ENCODE measurements around the gene MSI2.

GRCh38 chr17:57394375-57394774 lies 138.1 kb downstream of the MSI2 start:
- no peak for TF ChIP-seq CTCF (IDR thresholded peaks at IDR 0.05; ENCODE audit: insufficient read depth, low read depth, low read length)
- no peak for TF ChIP-seq EZH2 (IDR thresholded peaks at IDR 0.05; ENCODE audit: insufficient read depth, low read length)
